H1 (cell line): ENCODE data around the gene LEMD2. TPM values are rescaled to one million over a fixed set of nuclear protein-coding genes. Genes with fewer than 3 reads are reported as not detected.

Experiments used
- CTCF ChIA-PET: fragments of 300-600 bp; sonication (Branson Sonifier 250); formaldehyde crosslinking; loops from one replicate; lab custom pipeline; 2021; ENCODE audit not compliant: partially characterized antibody; lab: Charles Lee
- POLR2A ChIA-PET: fragments of 300-600 bp; sonication (Branson Sonifier 250); formaldehyde crosslinking; loops from one replicate; lab custom pipeline; 2021; ENCODE audit warnings: inconsistent platforms; ENCODE audit not compliant: partially characterized antibody; lab: Charles Lee
- DNase-seq, 2 experiments: peaks; one replicate each; pipeline versions ENCODE4 v3.0.0 to v3.0.0-alpha.2; 2010 to 2022; ENCODE audit warnings: low spot score in 2 of 2, low read depth in 1 of 2, mixed read lengths in 1 of 2
- FAIRE-seq: peaks from 2 replicates; lab custom pipeline; 2011; peaks lifted over from hg19 to GRCh38; lab: Jason Lieb, UNC
- H2AFZ ChIP-seq: 2 replicates; pipeline ENCODE4 v1.8.1; 2012; ENCODE audit warnings: low read length, inconsistent platforms
- H2AK5ac ChIP-seq: 2 replicates; pipeline ENCODE4 v1.6.1; 2013; ENCODE audit warnings: low read depth, low read length
- H2BK120ac ChIP-seq: replicated peaks from 2 replicates; pipeline ENCODE3; 2013; ENCODE audit warnings: low read depth, low read length, inconsistent platforms
- H2BK12ac ChIP-seq: 2 replicates; pipeline ENCODE4 v1.6.1; 2013; ENCODE audit warnings: low read depth, low read length
- H2BK15ac ChIP-seq: 2 replicates; pipeline ENCODE4 v1.6.1; 2013; ENCODE audit warnings: low read length
- H2BK20ac ChIP-seq: 2 replicates; pipeline ENCODE4 v1.6.1; 2013; ENCODE audit warnings: low read length
- H2BK5ac ChIP-seq: 2 replicates; pipeline ENCODE4 v1.6.1; 2013; ENCODE audit warnings: low read depth, low read length
- H3K14ac ChIP-seq: 2 replicates; pipeline ENCODE4 v1.6.1; 2013; ENCODE audit warnings: inconsistent platforms; ENCODE audit not compliant: insufficient read length
- H3K18ac ChIP-seq: 2 replicates; pipeline ENCODE4 v1.6.1; 2013; ENCODE audit warnings: low read length; ENCODE audit errors: extremely low read depth
- H3K23ac ChIP-seq: 2 replicates; pipeline ENCODE4 v1.6.1; 2013; ENCODE audit warnings: inconsistent platforms; ENCODE audit not compliant: insufficient read length
- H3K23me2 ChIP-seq: 2 replicates; pipeline ENCODE4 v1.6.1; 2013; ENCODE audit warnings: low read depth, low read length
- H3K27ac ChIP-seq: 2 replicates; pipeline ENCODE4 v1.6.1; 2011; ENCODE audit warnings: low read depth, low read length, inconsistent platforms
- H3K27me3 ChIP-seq, 4 experiments: replicated peaks in 1 of 4; 1 replicate in 1 of 4; 2 replicates in 3 of 4; pipeline versions ENCODE4 v1.6.1 to v1.8.1; 2011 to 2013; ENCODE audit warnings: low read length in 3 of 4, mild to moderate bottlenecking in 3 of 4, inconsistent platforms in 2 of 4, mixed read lengths in 2 of 4, moderate library complexity in 1 of 4; ENCODE audit not compliant: control insufficient read depth in 3 of 4, insufficient read depth in 3 of 4; ENCODE audit errors: extremely low read depth in 1 of 4
- H3K36me3 ChIP-seq, 4 experiments: 2 replicates each; pipeline versions ENCODE4 v1.6.1 to v1.8.1; 2011 to 2013; ENCODE audit warnings: mild to moderate bottlenecking in 4 of 4, low read length in 3 of 4, moderate library complexity in 2 of 4, control low read depth in 1 of 4, inconsistent platforms in 1 of 4; ENCODE audit not compliant: insufficient read depth in 4 of 4, control insufficient read depth in 2 of 4
- H3K4ac ChIP-seq: replicated peaks from 2 replicates; pipeline ENCODE3; 2013; ENCODE audit warnings: low read length, low read depth, mixed read lengths, inconsistent platforms; ENCODE audit not compliant: insufficient read length
- H3K4me1 ChIP-seq, 4 experiments: replicated peaks in 1 of 4; 1 replicate in 1 of 4; 2 replicates in 3 of 4; pipeline versions ENCODE4 v1.6.1 to v1.8.1; 2011 to 2013; ENCODE audit warnings: low read length in 3 of 4, inconsistent platforms in 2 of 4, mixed read lengths in 1 of 4; ENCODE audit not compliant: insufficient read depth in 4 of 4, control insufficient read depth in 3 of 4
- H3K4me2 ChIP-seq, 2 experiments: 2 replicates each; pipeline versions ENCODE4 v1.6.1 to v1.8.1; 2011 to 2013; ENCODE audit warnings: low read depth in 2 of 2, low read length in 2 of 2, control low read depth in 1 of 2, inconsistent platforms in 1 of 2, mild to moderate bottlenecking in 1 of 2; ENCODE audit not compliant: insufficient read depth in 1 of 2
- H3K4me3 ChIP-seq, 4 experiments: fragments of 200-600, 300-600 bp in 1 of 4; sonication (generic), shearing (Covaris generic), sonication (Bioruptor Twin) in 1 of 4; 2 replicates each; pipeline versions ENCODE4 v1.5.1 to v1.8.1; 2011 to 2016; ENCODE audit warnings: low read length in 4 of 4, low read depth in 3 of 4, control low read depth in 2 of 4, inconsistent platforms in 2 of 4, mild to moderate bottlenecking in 2 of 4, mixed read lengths in 1 of 4, moderate library complexity in 1 of 4; ENCODE audit not compliant: insufficient read depth in 2 of 4; ENCODE audit errors: extremely low read depth in 1 of 4
- H3K56ac ChIP-seq: replicated peaks from 2 replicates; pipeline ENCODE3; 2013; ENCODE audit warnings: low read depth, mild to moderate bottlenecking, mixed read lengths, low read length, inconsistent platforms; ENCODE audit not compliant: insufficient read length
- H3K79me1 ChIP-seq: 2 replicates; pipeline ENCODE4 v1.6.1; 2013; ENCODE audit warnings: low read depth, low read length, control low read depth
- H3K79me2 ChIP-seq, 2 experiments: 2 replicates each; pipeline versions ENCODE4 v1.6.1 to v1.8.1; 2012 to 2013; ENCODE audit warnings: low read length in 2 of 2, mild to moderate bottlenecking in 2 of 2, inconsistent platforms in 1 of 2; ENCODE audit not compliant: insufficient read depth in 2 of 2, control insufficient read depth in 1 of 2
- H3K9ac ChIP-seq, 4 experiments: replicated peaks in 1 of 4; 1 replicate in 1 of 4; 2 replicates in 3 of 4; pipeline versions ENCODE4 v1.6.1 to v1.8.1; 2011 to 2013; ENCODE audit warnings: low read depth in 3 of 4, low read length in 3 of 4, control low read depth in 2 of 4, mild to moderate bottlenecking in 2 of 4, moderate library complexity in 2 of 4, inconsistent platforms in 1 of 4; ENCODE audit errors: extremely low read depth in 1 of 4
- H3K9me3 ChIP-seq, 2 experiments: 2 replicates each; pipeline versions ENCODE4 v1.6.1 to v1.8.1; 2012 to 2013; ENCODE audit warnings: mild to moderate bottlenecking in 2 of 2, moderate library complexity in 2 of 2, control low read depth in 1 of 2, inconsistent platforms in 1 of 2, low read depth in 1 of 2, low read length in 1 of 2, mixed read lengths in 1 of 2; ENCODE audit not compliant: insufficient read depth in 2 of 2
- H4K20me1 ChIP-seq, 2 experiments: replicated peaks in 1 of 2; 2 replicates each; pipeline versions ENCODE3 to v1.8.1; 2011 to 2013; ENCODE audit warnings: inconsistent platforms in 2 of 2, low read length in 2 of 2, mild to moderate bottlenecking in 1 of 2; ENCODE audit not compliant: insufficient read depth in 2 of 2, control insufficient read depth in 1 of 2
- H4K5ac ChIP-seq: 2 replicates; pipeline ENCODE4 v1.6.1; 2013; ENCODE audit warnings: low read length, low read depth, mixed read lengths, inconsistent platforms; ENCODE audit not compliant: insufficient read length
- H4K8ac ChIP-seq: 2 replicates; pipeline ENCODE4 v1.8.0; 2013; ENCODE audit warnings: mild to moderate bottlenecking, moderate library complexity, low read length, inconsistent platforms; ENCODE audit not compliant: insufficient read depth; ENCODE audit errors: extremely low read depth
- H4K91ac ChIP-seq: replicated peaks from 2 replicates; pipeline ENCODE3; 2013; ENCODE audit warnings: low read length, mixed read lengths, inconsistent platforms; ENCODE audit not compliant: insufficient read length
- BCL11A ChIP-seq, 2 experiments: IDR thresholded peaks; one replicate each; pipeline ENCODE4 v1.6.1; 2011; ENCODE audit warnings: low read depth in 2 of 2, low read length in 2 of 2, mild to moderate bottlenecking in 2 of 2
- CREB1 ChIP-seq: IDR thresholded peaks from 2 replicates; pipeline ENCODE4 v1.6.1; 2012; ENCODE audit warnings: inconsistent platforms
- E2F6 ChIP-seq: IDR thresholded peaks from 2 replicates; pipeline ENCODE4 v1.6.1; 2012; ENCODE audit warnings: inconsistent platforms
- FOSL1 ChIP-seq: IDR thresholded peaks from 2 replicates; pipeline ENCODE4 v1.6.1; 2011; ENCODE audit warnings: mild to moderate bottlenecking, low read depth, low read length, moderate library complexity; ENCODE audit not compliant: insufficient read depth
- KDM5A ChIP-seq: fragments of 200-600 bp; IDR thresholded peaks from 2 replicates; pipeline ENCODE4 v1.7.1; 2012; ENCODE audit warnings: mild to moderate bottlenecking, low read length, inconsistent platforms, mixed read lengths
- RBBP5 ChIP-seq: IDR thresholded peaks from 2 replicates; pipeline ENCODE4 v1.7.1; 2012; ENCODE audit warnings: low read depth, mild to moderate bottlenecking, inconsistent platforms, low read length, moderate library complexity, borderline replicate concordance
- RNF2 ChIP-seq: fragments of 200-900, 300-1000 bp; sonication (generic); IDR thresholded peaks from 2 replicates; pipeline ENCODE4 v1.7.1; 2016; ENCODE audit warnings: borderline replicate concordance, low read depth, mild to moderate bottlenecking, antibody characterized with exemption, low read length; ENCODE audit not compliant: poor library complexity, severe bottlenecking; ENCODE audit errors: missing control alignments
- SIRT6 ChIP-seq: IDR thresholded peaks from one replicate; pipeline ENCODE4 v1.7.1; 2012; ENCODE audit warnings: low read length, inconsistent platforms
- SP4 ChIP-seq: IDR thresholded peaks from 2 replicates; pipeline ENCODE4 v1.6.1; 2012; ENCODE audit warnings: low read length, inconsistent platforms
- SUZ12 ChIP-seq: fragments of 200-600 bp; sonication (generic); IDR thresholded peaks from 2 replicates; pipeline ENCODE4 v1.6.1; 2012; ENCODE audit warnings: mild to moderate bottlenecking, inconsistent platforms, low read length, moderate library complexity, mixed read lengths
- TCF12 ChIP-seq: IDR thresholded peaks from 2 replicates; pipeline ENCODE4 v1.6.1; 2011; ENCODE audit warnings: low read depth, mild to moderate bottlenecking, low read length
- YY1 ChIP-seq: IDR thresholded peaks from 2 replicates; pipeline ENCODE4 v1.6.1; 2011; ENCODE audit warnings: low read depth, mild to moderate bottlenecking, low read length
- WGBS, 2 experiments: shearing (Covaris generic) in 1 of 2; methylation state at CpG; one replicate each; pipeline versions ENCODE4 v1.1.6 to v1.1.7; 2013 to 2015; ENCODE audit warnings: low lambda C conversion rate in 2 of 2, mixed read lengths in 2 of 2, inconsistent platforms in 1 of 2, low coverage in 1 of 2, missing lambda C conversion rate in 1 of 2; ENCODE audit not compliant: insufficient replicate concordance in 2 of 2, insufficient coverage in 1 of 2, insufficient read length in 1 of 2; ENCODE audit errors: extremely low coverage in 1 of 2, missing lambda C conversion rate in 1 of 2; 5-methylcytosine and 5-hydroxymethylcytosine counted together
- polyA plus RNA-seq, 7 experiments: library from polyadenylated mRNA; depleted of rRNA in 3 of 7; stranded (reverse) in 5 of 7; unstranded in 2 of 7; fragments of >200 nt in 5 of 7; fragments of 200-250 nt in 2 of 7; gene quantifications; 1 replicate in 5 of 7; 2 replicates in 1 of 7; 4 replicates in 1 of 7; pipeline versions ENCODE4 v1.2.1 to v1.2.3, GENCODE V29; 2011 to 2013; ENCODE audit warnings: missing spikeins in 2 of 7, mixed read lengths in 2 of 7
- total RNA-seq: library from RNA; stranded (reverse); fragmentation: NEBNext Ultra II Directional; extraction: Animal tissue kit (Norgen Biotek cat#: 25700); gene quantifications from 2 replicates; pipeline ENCODE4 v1.2.1, GENCODE V29; 2021

The LEMD2 gene
- total and polyA plus RNA-seq, 2 of the 8 experiments (the other 6 are each of a cell fraction or from before 2014, with no cell fraction given): 32.7 to 57.3 TPM

GRCh38 chr6:33761581-33761921 lies 27.4 kb downstream of the LEMD2 start:
- Histone ChIP-seq H3K36me3 (no peaks in the 10 kb centered on the region), H3K23ac (no peak overlapping the region), H3K27me3 (no peaks in the 10 kb centered on the region), H4K8ac (no peak overlapping the region), H3K4ac (no peak overlapping the region), H3K18ac (no peak overlapping the region; the same call in 1 of the 2 replicates), H3K79me1 (no peaks in the 10 kb centered on the region), H2BK12ac (no peak overlapping the region), H2BK20ac (no peak overlapping the region), H2BK5ac (no peak overlapping the region), H4K91ac (no peak overlapping the region), H3K9me3 (no peaks in the 10 kb centered on the region), H3K14ac (no peak overlapping the region), H3K9ac (no peak overlapping the region), H3K56ac (no peak overlapping the region), H2AK5ac (no peak overlapping the region), H3K79me2 (no peaks in the 10 kb centered on the region), H3K4me3 (no peak overlapping the region), H4K20me1 (no peaks in the 10 kb centered on the region), H4K5ac (no peak overlapping the region), H2BK120ac (no peak overlapping the region), H3K27ac (no peak overlapping the region), H2BK15ac (no peak overlapping the region; the same call in 1 of the 2 replicates), H3K4me2 (no peak overlapping the region), H3K23me2 (no peaks in the 10 kb centered on the region), H2AFZ (no peak overlapping the region), H3K4me1 (peaks cover 0 to 3% (median 0%) of the 10 kb centered on the region in 4 experiments; a peak in 2 of 7 replicates)
- ChIA-PET POLR2A (interaction anchor here (1.6 to 2.5 kb wide), 3 partner anchors 9 to 50 kb away, joined by 3 to 10 read pairs (median 4); partner anchors contain the start of genes IP6K3 and UQCC2), CTCF (interaction anchor here (0.7 to 12.1 kb wide), 29 partner anchors 12 to 394 kb away, joined by 3 to 171 read pairs (median 4); partner anchors contain the start of genes IP6K3 and UQCC2)
- FAIRE-seq: no peak
- TF ChIP-seq FOSL1 (no peak), SUZ12 (no peak), SIRT6 (no peak), YY1 (no peak), CREB1 (no peak), KDM5A (no peak), E2F6 (no peak), TCF12 (no peak), BCL11A (IDR thresholded peaks at IDR 0.05; ENCODE audit: low read depth in 2 of 2, low read length in 2 of 2) (no peak), SP4 (no peak), RNF2 (no peak), RBBP5 (no peak)
- DNase-seq: no peak
- 90% methylated on average over 2 of the region's 2 CpGs; no CpG with 5 or more reads in 1 of the 2 experiments for WGBS, 2 experiments
